ENCODE data around the gene C19orf25.
A peak's percentile ranks its signal among the peaks of the same experiment; 100 is the strongest.

C19orf25 gene

DNA sequence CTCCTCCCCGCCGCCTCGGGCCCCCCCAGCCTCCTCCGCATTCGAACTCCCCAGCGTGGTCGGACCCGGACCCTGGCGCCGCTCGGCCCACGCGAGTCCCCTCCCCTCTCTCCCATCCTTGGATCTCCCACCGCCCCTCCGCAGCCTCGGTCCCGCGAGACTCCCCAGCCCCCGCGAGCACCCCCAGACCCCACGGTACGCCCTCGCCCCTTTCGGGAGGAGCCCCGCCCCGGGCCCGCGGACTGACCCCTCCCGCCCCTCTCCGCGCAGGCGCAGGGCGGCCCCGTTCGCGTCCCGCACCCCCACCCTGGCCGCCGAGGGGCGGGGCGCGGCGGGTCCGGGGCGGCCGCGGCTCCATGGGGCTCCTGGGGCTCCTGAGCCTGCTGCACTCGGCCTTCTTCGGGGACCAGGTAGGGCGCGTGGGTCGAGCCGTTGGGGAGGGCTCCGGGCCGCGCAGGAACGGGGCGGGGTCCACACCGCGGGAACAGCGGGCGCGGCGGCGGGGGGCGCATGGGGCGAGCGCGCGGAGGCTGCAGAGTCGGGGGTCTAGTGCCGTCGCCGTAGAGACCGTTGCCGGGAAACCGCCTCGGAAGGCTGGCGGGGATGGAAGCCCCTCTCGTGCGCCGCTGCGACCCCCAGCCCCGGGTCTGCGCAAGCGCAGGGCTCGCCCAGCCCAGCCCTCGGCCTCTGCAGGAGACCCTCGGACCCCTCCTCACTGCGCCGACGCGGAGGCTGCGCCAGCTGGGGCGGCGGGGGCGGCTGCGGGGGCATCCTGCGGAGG is 32.9 kb downstream of the C19orf25 start:
- TF ChIP-seq EGR1 (IDR thresholded peaks at IDR 0.05) (no peak), YY1 (IDR thresholded peaks at IDR 0.05; ENCODE audit: low read depth) (no peak), FOXM1 (IDR thresholded peaks at IDR 0.05; ENCODE audit: borderline replicate concordance, low read depth) (no peak)

GRCh38 chr19:1445185-1445931 is 33.7 kb downstream of the C19orf25 start:
- TF ChIP-seq NFIC (IDR thresholded peaks at IDR 0.05): 0 out of 2 replicates have a peak, but pooled peaks have one; percentile 22
- peak; percentile 52; the same call in 1 of the 2 replicates for TF ChIP-seq RAD21 (IDR thresholded peaks at IDR 0.05; ENCODE audit: low read depth)
- no peak for TF ChIP-seq YY1 (IDR thresholded peaks at IDR 0.05; ENCODE audit: low read depth)
- TF ChIP-seq EGR1 (IDR thresholded peaks at IDR 0.05): peak; percentile 90
- TF ChIP-seq, protein P1, sequence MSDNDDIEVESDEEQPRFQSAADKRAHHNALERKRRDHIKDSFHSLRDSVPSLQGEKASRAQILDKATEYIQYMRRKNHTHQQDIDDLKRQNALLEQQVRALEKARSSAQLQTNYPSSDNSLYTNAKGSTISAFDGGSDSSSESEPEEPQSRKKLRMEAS (IDR thresholded peaks at IDR 0.05): peak; percentile 31; the same call in 1 of the 2 replicates

GRCh38 chr19:1441677-1442438 is 37.2 kb downstream of the C19orf25 start:
- TF ChIP-seq EP300 (IDR thresholded peaks at IDR 0.05; ENCODE audit: borderline replicate concordance) (no peak), CREB1 (IDR thresholded peaks at IDR 0.05; ENCODE audit: low read depth) (no peak), TAF1 (IDR thresholded peaks at IDR 0.05; ENCODE audit: low read depth) (no peak), TCF12 (IDR thresholded peaks at IDR 0.05; ENCODE audit: low read depth) (no peak), FOXM1 (IDR thresholded peaks at IDR 0.05; ENCODE audit: borderline replicate concordance, low read depth) (no peak), NFIC (IDR thresholded peaks at IDR 0.05) (no peak), RAD21 (IDR thresholded peaks at IDR 0.05; ENCODE audit: low read depth) (no peak), YY1 (IDR thresholded peaks at IDR 0.05; ENCODE audit: low read depth) (no peak), TEAD4 (IDR thresholded peaks at IDR 0.05) (no peak), CEBPB (IDR thresholded peaks at IDR 0.05) (no peak), USF1 (IDR thresholded peaks at IDR 0.05) (no peak), ZBTB7A (IDR thresholded peaks at IDR 0.05; ENCODE audit: low read depth) (no peak), EGR1 (IDR thresholded peaks at IDR 0.05) (no peak)
- TF ChIP-seq, protein P1 (IDR thresholded peaks at IDR 0.05): no peak
- TF ChIP-seq, protein P2, sequence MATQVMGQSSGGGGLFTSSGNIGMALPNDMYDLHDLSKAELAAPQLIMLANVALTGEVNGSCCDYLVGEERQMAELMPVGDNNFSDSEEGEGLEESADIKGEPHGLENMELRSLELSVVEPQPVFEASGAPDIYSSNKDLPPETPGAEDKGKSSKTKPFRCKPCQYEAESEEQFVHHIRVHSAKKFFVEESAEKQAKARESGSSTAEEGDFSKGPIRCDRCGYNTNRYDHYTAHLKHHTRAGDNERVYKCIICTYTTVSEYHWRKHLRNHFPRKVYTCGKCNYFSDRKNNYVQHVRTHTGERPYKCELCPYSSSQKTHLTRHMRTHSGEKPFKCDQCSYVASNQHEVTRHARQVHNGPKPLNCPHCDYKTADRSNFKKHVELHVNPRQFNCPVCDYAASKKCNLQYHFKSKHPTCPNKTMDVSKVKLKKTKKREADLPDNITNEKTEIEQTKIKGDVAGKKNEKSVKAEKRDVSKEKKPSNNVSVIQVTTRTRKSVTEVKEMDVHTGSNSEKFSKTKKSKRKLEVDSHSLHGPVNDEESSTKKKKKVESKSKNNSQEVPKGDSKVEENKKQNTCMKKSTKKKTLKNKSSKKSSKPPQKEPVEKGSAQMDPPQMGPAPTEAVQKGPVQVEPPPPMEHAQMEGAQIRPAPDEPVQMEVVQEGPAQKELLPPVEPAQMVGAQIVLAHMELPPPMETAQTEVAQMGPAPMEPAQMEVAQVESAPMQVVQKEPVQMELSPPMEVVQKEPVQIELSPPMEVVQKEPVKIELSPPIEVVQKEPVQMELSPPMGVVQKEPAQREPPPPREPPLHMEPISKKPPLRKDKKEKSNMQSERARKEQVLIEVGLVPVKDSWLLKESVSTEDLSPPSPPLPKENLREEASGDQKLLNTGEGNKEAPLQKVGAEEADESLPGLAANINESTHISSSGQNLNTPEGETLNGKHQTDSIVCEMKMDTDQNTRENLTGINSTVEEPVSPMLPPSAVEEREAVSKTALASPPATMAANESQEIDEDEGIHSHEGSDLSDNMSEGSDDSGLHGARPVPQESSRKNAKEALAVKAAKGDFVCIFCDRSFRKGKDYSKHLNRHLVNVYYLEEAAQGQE (IDR thresholded peaks at IDR 0.05; ENCODE audit: low read depth): no peak

DNA sequence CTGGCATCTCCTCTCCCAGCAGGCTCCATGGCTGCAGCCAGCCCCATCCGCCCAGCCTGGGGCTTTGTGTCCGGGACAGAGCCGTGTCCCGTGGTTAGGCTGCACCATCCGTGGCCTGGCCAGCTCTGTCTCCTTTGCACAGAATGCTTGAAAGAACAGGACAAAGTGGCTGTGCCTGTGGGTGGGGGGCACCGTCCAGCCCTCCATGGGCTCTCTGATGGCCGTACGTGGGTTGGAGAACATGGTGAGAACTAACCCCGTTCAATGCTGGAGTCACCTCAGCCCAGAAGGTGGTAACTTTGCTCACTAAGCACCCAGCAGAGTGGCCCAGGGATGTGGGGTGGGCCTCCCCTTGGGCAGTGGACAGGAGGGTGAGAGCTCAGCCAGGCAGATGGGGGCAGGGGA is 38.0 kb downstream of the C19orf25 start:
- TF ChIP-seq NFIC (IDR thresholded peaks at IDR 0.05) (no peak), EGR1 (IDR thresholded peaks at IDR 0.05) (no peak), RAD21 (IDR thresholded peaks at IDR 0.05; ENCODE audit: low read depth) (no peak), ZBTB7A (IDR thresholded peaks at IDR 0.05; ENCODE audit: low read depth) (no peak), USF1 (IDR thresholded peaks at IDR 0.05) (no peak), CEBPB (IDR thresholded peaks at IDR 0.05) (no peak), YY1 (IDR thresholded peaks at IDR 0.05; ENCODE audit: low read depth) (no peak), TCF12 (IDR thresholded peaks at IDR 0.05; ENCODE audit: low read depth) (no peak), FOXM1 (IDR thresholded peaks at IDR 0.05; ENCODE audit: borderline replicate concordance, low read depth) (no peak), CREB1 (IDR thresholded peaks at IDR 0.05; ENCODE audit: low read depth) (no peak), TAF1 (IDR thresholded peaks at IDR 0.05; ENCODE audit: low read depth) (no peak), EP300 (IDR thresholded peaks at IDR 0.05; ENCODE audit: borderline replicate concordance) (no peak), TEAD4 (IDR thresholded peaks at IDR 0.05) (no peak)
- TF ChIP-seq, protein P2 (IDR thresholded peaks at IDR 0.05; ENCODE audit: low read depth): no peak

DNA sequence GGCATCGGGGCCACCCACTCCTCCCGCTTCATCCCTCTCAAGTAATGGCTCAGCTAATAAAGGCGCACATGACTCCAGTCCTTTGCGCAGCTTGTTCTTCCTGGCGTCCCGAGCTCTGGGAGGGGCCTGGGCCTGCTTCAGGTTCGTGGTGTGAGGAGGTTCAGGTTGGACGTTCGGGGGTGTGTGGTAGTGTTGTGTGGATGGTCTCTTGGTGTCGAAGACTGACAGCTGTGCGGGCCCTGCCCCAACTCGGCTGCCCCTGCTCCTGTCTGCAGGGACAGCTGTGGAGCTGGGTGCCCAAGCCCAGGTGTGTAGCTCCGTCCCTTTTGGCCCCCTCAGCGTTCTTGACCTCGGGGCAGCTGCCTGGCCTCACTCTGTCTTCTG is 38.6 kb downstream of the C19orf25 start:
- TF ChIP-seq CEBPB (IDR thresholded peaks at IDR 0.05) (no peak), FOXM1 (IDR thresholded peaks at IDR 0.05; ENCODE audit: borderline replicate concordance, low read depth) (no peak), EGR1 (IDR thresholded peaks at IDR 0.05) (no peak), TAF1 (IDR thresholded peaks at IDR 0.05; ENCODE audit: low read depth) (no peak), CREB1 (IDR thresholded peaks at IDR 0.05; ENCODE audit: low read depth) (no peak), NFIC (IDR thresholded peaks at IDR 0.05) (no peak), YY1 (IDR thresholded peaks at IDR 0.05; ENCODE audit: low read depth) (no peak), TCF12 (IDR thresholded peaks at IDR 0.05; ENCODE audit: low read depth) (no peak), EP300 (IDR thresholded peaks at IDR 0.05; ENCODE audit: borderline replicate concordance) (no peak), USF1 (IDR thresholded peaks at IDR 0.05) (no peak), TEAD4 (IDR thresholded peaks at IDR 0.05) (no peak), ZBTB7A (IDR thresholded peaks at IDR 0.05; ENCODE audit: low read depth) (no peak), RAD21 (IDR thresholded peaks at IDR 0.05; ENCODE audit: low read depth) (no peak)
- TF ChIP-seq, protein P2 (IDR thresholded peaks at IDR 0.05; ENCODE audit: low read depth): no peak
- TF ChIP-seq, protein P1 (IDR thresholded peaks at IDR 0.05): no peak
